ENCODE data around the gene PDZD2.
"Not testable (repeated sequence)": the region's sequence is repeated elsewhere in the genome, so short reads cannot be mapped to it uniquely, and the experiment has no call there.

The PDZD2 gene

GRCh38 chr5:32118922-32119321 lies 480.0 kb downstream of the PDZD2 start:
- DNase-seq, result not testable (repeated sequence)

GRCh38 chr5:32123058-32123805 lies 484.3 kb downstream of the PDZD2 start:
- DNase-seq, result no peak

GRCh38 chr5:32123889-32124676 lies 485.2 kb downstream of the PDZD2 start:
- DNase-seq, result no peak

DNA sequence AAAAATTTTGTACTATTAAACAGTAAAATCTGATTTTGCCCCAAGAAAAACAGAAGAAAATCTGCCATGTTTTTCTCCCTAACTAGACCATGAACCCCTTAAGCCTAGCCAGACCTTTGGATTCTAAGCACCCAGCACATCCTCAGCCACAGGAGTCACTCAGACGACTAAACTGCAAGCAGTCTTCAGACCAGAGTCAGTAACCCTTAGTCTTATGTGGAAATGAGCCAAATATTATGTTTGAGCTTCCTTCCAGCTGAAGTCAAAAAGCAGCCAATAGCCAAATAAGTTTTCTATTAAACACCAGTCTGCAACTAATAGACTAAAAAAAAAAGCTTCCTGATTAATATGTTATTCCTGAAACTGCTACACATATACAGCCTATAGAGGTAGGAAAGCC lies 487.8 kb downstream of the PDZD2 start:
- DNase-seq, result no peak

DNA sequence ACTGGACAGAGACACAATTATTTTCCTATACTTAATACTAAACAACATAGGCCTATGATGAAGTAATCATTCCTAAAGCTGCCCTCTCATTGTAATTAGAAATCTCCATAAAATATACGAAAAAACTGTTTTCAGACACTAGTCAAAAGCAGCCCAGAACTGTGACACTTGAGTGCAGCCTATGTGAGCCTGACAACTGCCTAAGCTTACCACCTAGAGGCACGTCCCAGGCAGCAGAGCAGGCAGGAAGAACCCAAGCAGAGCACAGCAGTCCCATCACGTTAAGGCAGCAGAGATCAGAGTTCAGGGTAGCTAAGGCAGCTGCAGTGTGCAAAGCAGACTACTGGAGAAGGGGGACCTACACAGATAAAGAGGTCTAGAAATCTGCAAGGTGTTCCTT lies 488.8 kb downstream of the PDZD2 start:
- no peak for DNase-seq

- DNase-seq, result no peak
Measured at GRCh38 chr5:32129074-32129598, 490.2 kb downstream of the PDZD2 start.

- no peak for DNase-seq
Measured at GRCh38 chr5:32130865-32131264, 491.9 kb downstream of the PDZD2 start.

DNA sequence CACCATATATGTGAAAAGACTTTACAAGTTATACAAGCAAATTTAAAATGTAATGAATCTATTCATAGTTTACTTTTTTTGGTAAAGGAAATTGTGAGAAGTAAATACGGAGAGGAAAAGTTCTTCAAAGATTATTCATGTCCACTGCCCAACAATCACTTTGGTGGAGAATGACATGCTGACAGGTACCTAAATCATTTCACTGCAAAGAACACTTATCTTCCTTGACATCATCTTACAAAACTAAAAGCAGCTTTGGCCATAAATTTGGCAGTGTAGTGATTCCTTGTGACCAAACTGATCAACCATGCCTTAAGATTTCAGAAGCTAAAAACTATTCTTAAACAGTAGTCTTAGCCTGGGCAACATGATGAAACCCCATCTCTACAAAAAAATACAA lies 492.7 kb downstream of the PDZD2 start:
- no peak for DNase-seq

GRCh38 chr5:32132757-32133156 lies 493.8 kb downstream of the PDZD2 start:
- DNase-seq, result no peak

GRCh38 chr5:32135086-32135485 lies 496.2 kb downstream of the PDZD2 start:
- no peak for DNase-seq

- DNase-seq, result no peak
Measured at GRCh38 chr5:32136342-32136741, 497.4 kb downstream of the PDZD2 start.

- DNase-seq, result peak; percentile 83
Measured at GRCh38 chr5:32138839-32139493, 500.0 kb downstream of the PDZD2 start.

DNA sequence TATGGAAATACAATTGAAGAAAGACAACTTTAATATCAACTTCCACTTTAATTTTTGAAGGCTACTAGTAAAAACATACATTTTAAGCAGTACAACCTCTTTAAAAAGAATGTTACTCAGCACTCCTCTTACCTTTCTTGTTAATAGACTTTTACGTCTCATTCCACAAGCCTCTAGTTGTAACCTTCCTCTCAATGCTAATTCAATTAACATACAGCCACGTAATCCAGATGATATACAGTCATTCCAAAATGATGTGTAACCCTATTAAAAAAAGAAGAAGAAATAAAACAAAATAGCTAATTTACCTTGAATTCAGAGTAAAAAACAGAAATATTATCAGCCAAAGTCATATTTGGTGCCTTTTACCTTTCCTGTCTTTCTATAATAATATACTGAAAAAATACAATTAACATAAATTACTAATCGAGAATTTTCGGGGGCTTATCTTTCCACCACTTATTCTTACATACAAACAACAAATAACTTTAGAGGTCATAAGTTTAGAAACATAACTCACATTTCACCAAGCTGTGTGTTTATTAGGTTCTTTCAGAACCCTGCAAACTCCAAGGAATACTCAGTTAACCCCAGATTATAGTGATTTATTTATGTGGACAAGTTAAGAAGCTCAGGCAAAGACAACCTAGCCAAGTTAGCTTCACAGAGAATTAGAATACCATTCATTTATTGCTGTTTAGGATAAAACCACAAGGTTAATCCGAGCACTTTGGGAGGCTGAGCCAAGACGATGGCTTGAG lies 504.9 kb downstream of the PDZD2 start:
- DNase-seq, result no peak

DNA sequence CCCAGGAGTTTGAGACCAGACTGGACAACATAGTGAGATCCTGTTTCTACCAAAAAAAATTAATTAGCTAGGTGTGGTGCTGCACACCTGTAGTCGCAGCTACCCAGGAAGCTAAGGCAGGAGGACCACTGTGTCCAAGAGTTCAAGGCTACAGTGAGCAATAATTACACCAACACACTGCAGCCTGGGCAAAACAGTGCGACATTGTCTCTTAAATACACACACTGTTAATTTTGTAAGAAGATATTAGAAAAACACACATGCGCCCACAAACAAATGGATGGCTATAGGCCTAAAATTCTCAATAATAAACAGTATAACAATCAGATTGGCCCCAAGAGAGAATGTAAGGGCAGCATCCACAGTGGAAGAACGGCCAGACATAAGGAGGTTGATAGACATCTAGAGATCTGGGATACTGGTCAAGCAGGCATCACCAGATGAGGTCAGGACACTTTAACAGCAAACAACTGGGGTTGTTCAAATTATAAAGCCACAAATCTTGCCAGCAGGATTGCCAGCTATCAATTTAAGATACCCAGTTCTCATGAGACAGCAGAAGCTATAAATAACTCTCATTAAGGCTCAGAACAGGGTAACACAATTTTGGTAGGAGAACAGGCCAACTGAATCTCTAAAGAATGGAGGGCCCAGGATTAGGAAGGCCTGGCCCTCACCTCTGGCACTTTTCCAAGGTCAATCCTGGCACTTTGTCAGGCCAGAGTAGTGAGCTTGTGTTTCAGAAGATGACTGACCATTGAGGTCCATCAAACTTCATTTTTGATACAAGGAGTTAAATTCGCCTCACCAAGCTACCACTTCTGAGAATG lies 505.7 kb downstream of the PDZD2 start:
- DNase-seq, result no peak

- no peak for DNase-seq
Measured at GRCh38 chr5:32145378-32145777, 506.4 kb downstream of the PDZD2 start.

DNA sequence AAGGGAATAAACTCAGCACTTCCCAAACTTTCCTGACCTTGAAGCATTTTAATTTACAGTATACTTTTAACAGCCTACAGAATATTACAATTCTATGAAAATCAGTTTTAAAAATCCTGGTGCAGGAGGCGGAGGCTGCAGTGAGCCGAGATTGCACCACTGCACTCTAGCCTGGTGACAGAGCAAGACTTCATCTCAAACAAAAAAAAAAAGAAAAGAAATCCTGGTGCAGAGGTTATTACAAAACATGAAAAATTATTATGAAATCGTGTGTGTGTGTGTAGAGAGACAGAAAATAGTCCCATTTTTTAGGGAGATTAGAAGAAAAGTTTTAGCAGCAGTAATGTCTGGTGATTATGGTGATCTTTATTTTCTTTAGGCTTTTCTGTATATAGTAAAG lies 508.3 kb downstream of the PDZD2 start:
- DNase-seq, result no peak

DNA sequence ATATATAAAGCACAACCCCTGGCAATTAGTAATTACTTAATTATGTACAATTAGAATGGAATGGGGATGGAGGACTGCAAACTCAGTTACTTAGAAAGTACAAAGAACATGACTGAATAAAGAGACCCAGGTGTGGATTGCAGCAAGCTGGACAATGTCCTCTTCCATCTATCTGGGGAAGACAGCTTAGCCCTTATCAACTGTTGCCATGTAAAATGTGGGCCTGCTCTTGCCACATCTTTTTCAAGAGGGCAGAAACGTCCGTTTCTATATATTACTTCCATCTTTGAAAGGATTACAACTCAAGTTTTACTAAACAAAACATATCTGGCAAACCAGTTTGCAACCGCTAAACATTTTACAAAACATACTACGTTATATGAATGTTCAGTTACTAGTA lies 509.0 kb downstream of the PDZD2 start:
- no peak for DNase-seq

DNA sequence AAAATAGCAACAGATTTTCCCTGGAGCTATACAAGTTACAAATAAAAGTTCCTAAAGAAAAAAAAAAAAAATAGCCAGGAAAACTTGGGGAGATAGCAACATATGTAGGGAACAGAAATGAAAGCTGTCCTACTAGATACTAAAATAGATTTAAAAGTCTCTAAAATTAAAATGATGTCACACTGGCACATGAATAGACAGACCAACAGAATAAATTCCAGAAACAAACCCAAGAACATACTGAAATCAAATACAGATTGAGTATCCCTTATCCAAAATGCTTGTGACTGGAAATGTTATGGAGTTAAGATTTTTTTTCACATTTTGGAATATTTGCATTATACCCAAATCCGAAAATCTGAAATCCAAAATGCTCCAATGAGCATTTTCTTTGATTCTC lies 511.4 kb downstream of the PDZD2 start:
- DNase-seq, result no peak

- DNase-seq, result no peak
Measured at GRCh38 chr5:32151198-32151597, 512.3 kb downstream of the PDZD2 start.

GRCh38 chr5:32153723-32154122 lies 514.8 kb downstream of the PDZD2 start:
- DNase-seq, result no peak

DNA sequence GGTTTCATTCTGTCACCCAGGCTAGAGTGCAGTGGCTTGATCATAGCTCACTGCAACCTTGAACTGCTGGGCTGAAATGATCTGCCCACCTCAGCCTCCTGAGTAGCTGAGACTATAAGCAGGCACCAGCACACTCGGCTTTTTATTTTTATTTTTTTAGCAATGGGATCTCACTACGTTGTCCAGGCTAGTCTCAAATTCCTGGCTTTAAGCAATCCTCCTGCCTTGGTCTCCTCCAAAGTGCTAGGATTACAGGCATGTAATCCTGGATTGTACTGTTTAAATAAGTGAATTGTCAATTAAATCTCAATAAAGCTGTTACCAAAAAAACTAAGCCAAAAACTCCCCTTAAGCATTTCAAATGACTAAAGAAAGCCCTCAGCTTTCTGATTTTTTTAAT lies 516.3 kb downstream of the PDZD2 start:
- no peak for DNase-seq

- DNase-seq, result no peak
Measured at GRCh38 chr5:32156635-32157034, 517.7 kb downstream of the PDZD2 start.
